Measurements from ENCODE around the gene SH3BP5L.

DNA sequence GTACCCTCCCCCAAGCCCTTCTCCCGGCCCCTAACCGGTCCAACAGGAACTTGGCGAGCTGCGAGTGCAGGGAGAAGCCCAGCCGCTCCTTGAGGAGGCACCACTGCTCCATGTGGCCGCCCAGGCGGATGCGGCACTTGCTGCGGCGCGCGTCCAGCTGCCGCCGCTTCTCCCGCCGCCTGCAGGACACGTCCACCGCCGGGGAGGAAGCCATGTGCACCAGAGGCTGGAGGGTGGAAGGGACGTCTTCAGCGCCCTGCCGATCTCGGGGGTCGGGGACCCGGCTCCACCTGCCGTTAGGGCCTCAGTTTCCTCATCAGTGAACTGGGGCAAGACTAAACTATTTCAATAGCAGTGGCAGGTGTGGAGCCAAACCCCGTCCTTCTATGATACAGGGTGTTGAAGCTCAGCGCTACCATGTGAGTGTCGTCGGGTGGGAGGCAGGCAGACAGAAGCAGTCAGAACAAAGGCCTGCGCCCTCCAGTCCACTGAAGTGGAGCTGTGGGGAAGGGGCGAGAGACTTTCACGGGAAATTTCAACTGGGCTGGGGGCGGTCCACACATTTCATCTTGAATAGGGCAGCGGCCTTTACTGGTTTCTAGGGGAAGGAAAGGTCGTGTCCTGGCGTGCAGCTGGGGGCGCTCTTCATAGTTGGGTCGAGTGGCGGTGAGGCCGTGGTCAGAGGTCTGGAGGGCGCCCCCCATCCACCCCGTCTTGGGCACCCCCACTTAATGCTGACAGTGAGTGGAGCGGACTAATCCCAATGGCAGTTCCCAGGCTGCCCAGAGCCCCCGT is 32.6 kb upstream of the SH3BP5L start:
- TF ChIP-seq, protein P1, sequence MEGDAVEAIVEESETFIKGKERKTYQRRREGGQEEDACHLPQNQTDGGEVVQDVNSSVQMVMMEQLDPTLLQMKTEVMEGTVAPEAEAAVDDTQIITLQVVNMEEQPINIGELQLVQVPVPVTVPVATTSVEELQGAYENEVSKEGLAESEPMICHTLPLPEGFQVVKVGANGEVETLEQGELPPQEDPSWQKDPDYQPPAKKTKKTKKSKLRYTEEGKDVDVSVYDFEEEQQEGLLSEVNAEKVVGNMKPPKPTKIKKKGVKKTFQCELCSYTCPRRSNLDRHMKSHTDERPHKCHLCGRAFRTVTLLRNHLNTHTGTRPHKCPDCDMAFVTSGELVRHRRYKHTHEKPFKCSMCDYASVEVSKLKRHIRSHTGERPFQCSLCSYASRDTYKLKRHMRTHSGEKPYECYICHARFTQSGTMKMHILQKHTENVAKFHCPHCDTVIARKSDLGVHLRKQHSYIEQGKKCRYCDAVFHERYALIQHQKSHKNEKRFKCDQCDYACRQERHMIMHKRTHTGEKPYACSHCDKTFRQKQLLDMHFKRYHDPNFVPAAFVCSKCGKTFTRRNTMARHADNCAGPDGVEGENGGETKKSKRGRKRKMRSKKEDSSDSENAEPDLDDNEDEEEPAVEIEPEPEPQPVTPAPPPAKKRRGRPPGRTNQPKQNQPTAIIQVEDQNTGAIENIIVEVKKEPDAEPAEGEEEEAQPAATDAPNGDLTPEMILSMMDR (IDR thresholded peaks at IDR 0.05; ENCODE audit: borderline replicate concordance, extremely low read depth, low read length, poor library complexity, severe bottlenecking) = peak; percentile 62
- TF ChIP-seq EZH2 (IDR thresholded peaks at IDR 0.05; ENCODE audit: borderline replicate concordance, low read depth, low read length, severe bottlenecking) = no peak

Measured in DND-41 (cell line).